ENCODE measurements around the gene SMIM35. TPM values are rescaled to one million over a fixed set of nuclear protein-coding genes. Genes with fewer than 3 reads are reported as not detected.

The SMIM35 gene
- total RNA-seq: not detected

GRCh38 chr11:118086913-118087768 lies at the start of gene SMIM35:
TSS of gene SMIM35 (minus strand) at chr11:118086963. CDS start at chr11:118086757, 206 bp downstream.
- peak within 1 kb of the TSS; percentile 41 to 43 for H3K27ac ChIP-seq
- peaks cover 2 to 5% of the 10 kb centered on the region in 2 donors for H3K9me3 ChIP-seq
- peak in 1 of 2 donors; percentile 71 for DNase-seq (ENCODE audit: low spot score in 2 of 2)
- no peaks in the 10 kb centered on the region for H3K27me3 ChIP-seq
- TF ChIP-seq POLR2AphosphoS5 (IDR thresholded peaks at IDR 0.05) (no peak), POLR2A (IDR thresholded peaks at IDR 0.05) (no peak), CTCF (IDR thresholded peaks at IDR 0.05) (no peak)
- H3K36me3 ChIP-seq: no peaks in the 10 kb centered on the region
- H3K4me1 ChIP-seq: no peaks in the 10 kb centered on the region
- H3K4me3 ChIP-seq: no peak within 1 kb of the TSS
- intact Hi-C loops (cut with DNase I; ENCODE audit: low total_unique reads): no loop called here

GRCh38 chr11:118136341-118136740 lies 49.6 kb upstream of the SMIM35 start:
- Histone ChIP-seq H3K4me3 (no peak overlapping the region), H3K36me3 (no peaks in the 10 kb centered on the region), H3K27ac (no peak overlapping the region), H3K9me3 (no peaks in the 10 kb centered on the region), H3K4me1 (no peaks in the 10 kb centered on the region), H3K27me3 (no peaks in the 10 kb centered on the region)
- no peak for DNase-seq (ENCODE audit: low spot score in 2 of 2)
- TF ChIP-seq POLR2A (IDR thresholded peaks at IDR 0.05): no peak
- TF ChIP-seq POLR2AphosphoS5 (IDR thresholded peaks at IDR 0.05): no peak
- TF ChIP-seq CTCF (IDR thresholded peaks at IDR 0.05): no peak
- intact Hi-C loops (cut with DNase I; ENCODE audit: low total_unique reads): loop anchor here (5.0 kb wide), 1 partner anchor 61 kb away; no protein-coding TSS in a partner anchor

- Histone ChIP-seq H3K9me3 (no peaks in the 10 kb centered on the region), H3K4me1 (no peaks in the 10 kb centered on the region), H3K4me3 (no peak overlapping the region), H3K27me3 (no peaks in the 10 kb centered on the region), H3K27ac (no peak overlapping the region), H3K36me3 (no peaks in the 10 kb centered on the region)
- no peak for TF ChIP-seq POLR2A (IDR thresholded peaks at IDR 0.05)
- TF ChIP-seq POLR2AphosphoS5 (IDR thresholded peaks at IDR 0.05): no peak
- TF ChIP-seq CTCF (IDR thresholded peaks at IDR 0.05): no peak
- DNase-seq (ENCODE audit: low spot score in 2 of 2): no peak
- intact Hi-C loops (cut with DNase I; ENCODE audit: low total_unique reads): loop anchor here (5.0 kb wide), 1 partner anchor 62 kb away; no protein-coding TSS in a partner anchor
Measured at GRCh38 chr11:118135796-118136165, 49.0 kb upstream of the SMIM35 start.

- intact Hi-C loops (cut with DNase I; ENCODE audit: low total_unique reads): loop anchor here (5.0 kb wide), 1 partner anchor 62 kb away; no protein-coding TSS in a partner anchor
- no peaks in the 10 kb centered on the region for H3K27me3 ChIP-seq
- no peak for DNase-seq (ENCODE audit: low spot score in 2 of 2)
Measured at GRCh38 chr11:118135051-118135795, 48.5 kb upstream of the SMIM35 start.

More at GRCh38 chr11:118135051-118135795, 48.5 kb upstream of the SMIM35 start:
- no peak for TF ChIP-seq POLR2A (IDR thresholded peaks at IDR 0.05)
- TF ChIP-seq POLR2AphosphoS5 (IDR thresholded peaks at IDR 0.05): no peak
- no peak for TF ChIP-seq CTCF (IDR thresholded peaks at IDR 0.05)
- H3K9me3 ChIP-seq: no peaks in the 10 kb centered on the region
- no peak overlapping the region for H3K4me3 ChIP-seq
- no peak overlapping the region for H3K27ac ChIP-seq
- H3K4me1 ChIP-seq: no peaks in the 10 kb centered on the region
- no peaks in the 10 kb centered on the region for H3K36me3 ChIP-seq

Measured in breast epithelium (tissue), 4 donors.